HG02981 (cell line): ENCODE results near the gene RGPD8.
A peak's percentile ranks its signal among the peaks of the same experiment; 100 is the strongest.
"Not testable (repeated sequence)": the region's sequence is repeated elsewhere in the genome, so short reads cannot be mapped to it uniquely, and the experiment has no call there.

Experiments
- ATAC-seq: cut with Tn5 transposase; IDR thresholded peaks from one replicate; pipeline ENCODE4 v1.9.1; 2021; ENCODE audit warnings: mild to moderate bottlenecking, moderate library complexity; ENCODE audit not compliant: unreplicated experiment

Gene RGPD8

DNA sequence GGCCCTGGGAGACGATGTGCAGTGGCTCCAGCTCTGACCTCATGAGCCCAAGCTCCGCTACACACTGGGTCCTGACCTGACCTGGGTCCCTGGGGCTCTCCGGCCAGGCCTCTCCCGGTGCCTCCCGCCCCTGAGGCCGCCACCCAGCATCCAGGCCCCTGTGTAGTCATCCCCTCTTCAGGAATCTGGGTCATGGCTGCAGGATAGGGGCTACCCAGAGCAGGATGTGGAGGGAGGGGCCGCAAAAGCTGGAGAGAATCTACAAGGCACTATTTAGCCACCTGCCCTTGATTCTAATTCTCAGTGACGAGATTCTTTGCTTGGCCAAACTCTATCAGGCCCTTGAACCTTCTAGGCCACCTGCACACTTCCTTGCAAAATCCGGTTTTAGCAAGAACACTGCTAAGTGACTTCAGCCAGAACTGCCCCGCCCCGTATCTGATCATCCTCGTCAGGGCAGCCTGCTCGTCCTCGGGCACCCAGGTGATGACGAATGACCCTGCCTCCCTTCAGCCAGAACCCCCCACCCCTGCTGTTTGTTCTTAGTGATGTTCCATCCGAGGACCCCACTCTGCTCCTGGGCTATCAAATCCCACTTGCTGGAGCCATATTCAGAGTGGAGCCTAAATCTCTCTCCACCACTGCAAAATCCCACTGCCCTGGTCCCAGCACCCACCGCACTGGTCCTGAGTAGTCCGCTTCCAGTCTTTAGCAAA, 2.4 kb upstream of the RGPD8 start:
- not testable (repeated sequence) for ATAC-seq

DNA sequence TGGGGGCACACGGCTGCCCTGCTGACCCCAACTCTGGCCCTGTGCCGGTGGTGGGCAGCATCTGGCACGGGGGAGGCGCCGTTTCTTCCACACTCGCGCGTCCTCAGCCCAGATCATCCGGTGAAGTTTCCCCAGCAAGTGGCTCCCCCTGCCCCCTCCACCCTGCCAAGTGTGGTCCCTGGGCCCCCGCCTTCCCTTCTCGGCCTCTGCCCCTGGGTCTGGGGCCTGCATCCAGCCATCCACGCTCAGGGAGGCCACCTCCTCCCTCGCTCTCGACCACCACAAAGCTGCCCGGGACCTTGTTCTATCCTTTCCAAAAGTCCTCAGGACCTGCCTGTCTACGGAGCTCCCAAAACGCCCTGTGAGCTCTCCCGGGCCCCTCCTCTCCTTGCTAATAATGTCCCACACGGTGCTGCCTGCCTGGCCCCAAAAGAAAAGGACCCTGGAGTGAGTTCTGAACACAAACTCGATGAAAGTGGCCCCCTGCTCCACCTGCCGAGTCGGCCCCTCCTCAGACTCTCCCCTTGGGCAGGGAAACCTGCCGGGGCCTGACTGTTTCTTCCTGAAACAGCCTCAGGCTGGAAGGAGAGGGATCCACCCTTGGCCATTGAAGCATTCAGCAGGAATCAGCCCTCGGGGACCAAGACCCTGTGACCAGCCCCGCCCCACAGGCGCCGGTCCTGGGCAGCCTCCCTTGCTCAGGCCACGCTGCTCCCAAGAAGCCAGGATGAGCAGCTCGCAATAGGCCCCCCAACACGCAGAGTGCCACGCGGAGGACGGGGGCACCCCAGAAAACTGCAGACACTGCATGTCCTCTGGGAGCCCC, 1.7 kb upstream of the RGPD8 start:
- ATAC-seq = not testable (repeated sequence)

DNA sequence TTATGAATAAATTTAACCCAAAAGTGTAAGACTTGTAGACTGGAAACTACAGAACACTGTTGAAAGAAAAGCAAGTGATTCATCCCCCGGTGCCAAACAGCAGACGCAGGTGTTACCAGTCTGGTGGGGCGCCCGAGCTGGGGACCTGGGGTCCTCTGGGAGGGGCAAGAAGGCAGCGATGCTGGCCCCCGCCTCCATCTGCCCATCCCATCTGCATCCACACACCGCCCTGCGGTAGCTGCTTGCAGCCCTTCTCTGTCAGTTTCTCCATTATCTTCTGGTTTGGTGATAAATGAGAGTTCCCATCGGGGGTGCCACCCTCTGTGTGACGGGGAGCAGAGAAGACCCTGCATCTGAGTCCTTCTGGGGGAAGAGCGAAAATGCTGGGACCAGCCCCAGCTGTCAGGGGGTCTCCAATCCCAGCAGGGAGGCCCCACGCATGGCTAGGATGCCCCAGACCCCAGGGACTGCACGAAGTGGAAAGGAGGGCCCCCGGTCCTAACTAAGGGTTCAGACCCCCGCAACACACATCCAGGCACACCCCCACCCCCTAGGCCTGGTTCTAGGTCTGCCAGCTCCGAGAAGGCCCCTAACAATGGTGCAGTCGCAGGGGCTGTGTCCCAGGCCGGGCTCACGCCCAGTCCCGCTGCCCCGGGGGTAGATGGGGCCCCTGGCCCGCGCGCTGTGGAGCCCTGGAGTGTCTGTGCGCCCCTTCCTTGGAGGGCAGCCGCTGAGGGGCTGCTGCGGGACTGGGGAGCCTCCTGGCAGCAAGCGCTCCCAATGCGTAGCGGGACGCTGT, 686 bp upstream of the RGPD8 start:
- no peak for ATAC-seq

DNA sequence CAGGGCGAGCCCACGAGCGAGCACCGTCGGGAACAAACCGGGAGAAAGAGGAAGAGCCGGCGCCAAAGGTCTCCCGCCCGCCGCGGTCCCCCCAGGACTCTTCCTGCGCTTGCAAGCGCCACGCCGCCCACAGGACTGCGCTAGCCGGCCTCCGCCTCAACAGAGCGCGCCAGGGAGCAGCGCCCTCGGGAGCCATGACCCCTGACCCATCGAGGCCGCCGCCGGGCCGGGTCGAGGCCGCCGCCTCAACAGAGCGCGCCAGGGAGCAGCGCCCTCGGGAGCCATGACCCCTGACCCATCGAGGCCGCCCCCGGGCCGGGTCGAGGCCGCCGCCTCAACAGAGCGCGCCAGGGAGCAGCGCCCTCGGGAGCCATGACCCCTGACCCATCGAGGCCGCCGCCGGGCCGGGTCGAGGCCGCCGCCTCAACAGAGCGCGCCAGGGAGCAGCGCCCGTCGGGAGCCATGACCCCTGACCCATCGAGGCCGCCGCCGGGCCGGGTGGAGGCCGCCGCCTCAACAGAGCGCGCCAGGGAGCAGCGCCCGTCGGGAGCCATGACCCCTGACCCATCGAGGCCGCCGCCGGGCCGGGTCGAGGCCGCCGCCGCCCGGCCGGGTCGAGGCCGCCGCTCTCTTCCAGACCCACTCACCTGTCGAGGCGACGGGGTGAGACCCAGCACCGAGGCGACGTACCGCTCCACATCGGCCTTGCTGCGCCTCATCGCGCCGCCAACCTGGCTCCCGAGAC, 538 bp downstream of the RGPD8 start:
- ATAC-seq = peak; percentile 28

DNA sequence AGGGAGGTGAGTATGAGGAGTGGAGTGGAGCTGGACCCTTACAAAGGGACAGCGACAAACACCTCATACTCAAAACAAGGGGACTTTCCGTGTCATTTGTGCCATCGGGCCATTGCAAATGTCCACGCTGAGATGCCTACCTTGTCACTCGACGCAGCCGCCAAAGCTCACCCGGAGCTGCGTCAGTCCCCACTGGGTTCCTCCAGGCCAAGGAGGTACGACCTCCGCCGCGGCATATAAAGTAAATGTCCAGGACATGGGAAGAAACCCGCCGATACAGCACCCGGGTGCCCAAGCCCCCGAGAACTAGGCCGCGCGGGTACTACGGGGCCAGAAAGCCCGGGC, 1.1 kb downstream of the RGPD8 start:
- not testable (repeated sequence) for ATAC-seq

DNA sequence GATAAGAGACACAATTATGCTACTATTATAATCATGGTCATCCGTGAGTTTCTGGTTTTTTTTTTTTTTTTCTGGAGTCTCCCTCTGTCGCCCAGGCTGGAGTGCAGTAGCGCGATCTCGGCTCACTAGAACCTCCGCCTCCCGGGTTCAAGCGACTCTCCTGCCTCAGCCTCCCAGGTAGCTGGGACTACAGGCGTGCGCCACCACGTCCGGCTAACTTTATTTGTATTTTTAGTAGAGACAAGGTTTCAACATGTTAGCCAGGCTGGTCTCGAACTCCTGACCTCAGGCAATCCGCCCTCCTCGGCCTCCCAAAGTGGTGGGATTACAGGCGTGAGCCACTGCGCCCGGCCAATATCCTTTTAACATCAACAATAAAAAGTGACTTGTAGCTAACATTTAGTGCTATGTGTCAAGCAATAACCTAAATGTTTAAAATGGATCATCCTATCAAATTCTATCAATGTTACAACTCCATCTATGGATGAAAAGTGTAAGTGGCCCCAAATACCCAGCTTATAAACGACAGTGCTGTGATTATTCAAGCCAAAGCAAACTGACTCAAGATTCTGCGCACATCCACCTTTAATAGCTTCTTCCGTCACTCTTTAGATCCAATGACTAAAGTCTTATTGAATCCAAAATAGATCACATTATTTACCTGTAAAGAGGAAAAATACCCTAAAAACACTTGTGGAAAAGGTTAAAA, 1.7 kb downstream of the RGPD8 start:
- ATAC-seq = not testable (repeated sequence)

DNA sequence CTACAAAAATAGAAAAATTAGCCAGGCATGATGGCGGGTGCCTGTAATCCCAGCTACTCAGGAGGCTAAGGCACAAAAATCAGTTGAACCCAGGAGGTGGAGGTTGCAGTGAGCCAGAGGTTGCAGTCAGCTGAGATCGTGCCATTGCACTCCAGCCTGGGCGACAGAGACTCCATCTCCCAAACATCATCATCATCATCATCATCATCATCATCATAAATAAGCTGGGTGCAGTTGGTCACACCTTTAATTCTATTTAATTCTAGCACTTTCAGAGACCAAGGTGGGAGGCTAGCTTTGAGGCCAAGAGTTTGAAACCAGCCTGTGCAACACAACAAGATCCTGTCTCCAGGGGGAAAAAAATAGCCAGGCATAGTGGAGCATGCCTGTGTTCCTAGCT, 8.9 kb downstream of the RGPD8 start:
- ATAC-seq = not testable (repeated sequence)

DNA sequence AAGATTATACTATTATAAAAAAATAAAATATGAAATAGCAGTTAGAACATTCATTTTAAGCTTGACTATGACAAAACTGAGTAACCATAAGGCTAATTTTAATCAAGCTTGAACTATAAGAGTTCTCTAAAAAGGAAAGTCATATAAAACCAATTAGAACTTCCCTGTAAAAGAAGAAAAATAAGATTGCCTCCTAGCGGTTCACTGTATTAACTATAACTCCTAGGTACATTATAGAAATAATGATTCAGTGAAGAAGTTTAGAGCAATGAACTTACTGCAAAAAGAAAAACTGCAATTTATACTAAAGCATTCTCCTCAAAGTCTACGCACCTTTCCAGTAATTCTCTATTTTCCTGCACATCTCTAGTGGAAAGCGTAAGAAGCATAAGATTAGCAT, 16.6 kb downstream of the RGPD8 start:
- not testable (repeated sequence) for ATAC-seq

DNA sequence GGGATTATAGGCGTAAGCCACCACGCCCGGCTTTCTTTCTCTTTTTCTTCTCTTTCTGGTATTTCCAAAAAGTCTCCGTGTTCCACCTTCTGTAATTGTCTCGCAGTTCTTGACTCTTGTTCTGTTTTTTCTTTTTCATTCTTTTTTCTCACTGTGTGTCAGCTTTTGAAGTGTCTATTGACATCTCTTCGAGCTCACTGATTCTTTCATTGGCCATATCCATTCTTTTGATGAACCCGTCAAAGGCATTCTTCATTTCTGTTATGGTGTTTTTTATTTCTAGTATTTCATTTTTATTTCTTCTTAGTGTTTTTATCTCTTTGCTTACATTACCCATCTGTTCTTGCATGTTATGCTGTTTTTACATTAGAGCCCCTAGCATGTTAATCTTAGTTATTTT, 73.4 kb downstream of the RGPD8 start:
- ATAC-seq = not testable (repeated sequence)

DNA sequence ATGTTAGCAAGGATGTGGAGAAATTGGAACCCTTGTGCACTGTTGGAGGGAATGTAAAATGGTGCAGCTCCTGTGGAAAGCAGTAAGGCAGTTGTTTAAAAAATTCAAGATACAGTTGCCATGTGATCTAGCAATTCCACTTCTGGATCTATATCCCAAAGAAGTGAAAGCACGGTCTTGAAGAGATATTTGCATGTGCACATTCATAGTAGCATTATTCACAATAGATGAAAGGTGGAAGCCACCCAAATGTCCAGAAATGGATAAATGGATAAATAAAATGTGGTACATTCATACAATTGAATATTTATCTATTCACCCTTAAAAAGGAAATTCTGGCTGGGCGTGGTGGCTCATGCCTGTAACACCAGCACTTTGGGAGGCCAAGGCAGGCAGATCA, 79.1 kb downstream of the RGPD8 start:
- ATAC-seq = not testable (repeated sequence)

DNA sequence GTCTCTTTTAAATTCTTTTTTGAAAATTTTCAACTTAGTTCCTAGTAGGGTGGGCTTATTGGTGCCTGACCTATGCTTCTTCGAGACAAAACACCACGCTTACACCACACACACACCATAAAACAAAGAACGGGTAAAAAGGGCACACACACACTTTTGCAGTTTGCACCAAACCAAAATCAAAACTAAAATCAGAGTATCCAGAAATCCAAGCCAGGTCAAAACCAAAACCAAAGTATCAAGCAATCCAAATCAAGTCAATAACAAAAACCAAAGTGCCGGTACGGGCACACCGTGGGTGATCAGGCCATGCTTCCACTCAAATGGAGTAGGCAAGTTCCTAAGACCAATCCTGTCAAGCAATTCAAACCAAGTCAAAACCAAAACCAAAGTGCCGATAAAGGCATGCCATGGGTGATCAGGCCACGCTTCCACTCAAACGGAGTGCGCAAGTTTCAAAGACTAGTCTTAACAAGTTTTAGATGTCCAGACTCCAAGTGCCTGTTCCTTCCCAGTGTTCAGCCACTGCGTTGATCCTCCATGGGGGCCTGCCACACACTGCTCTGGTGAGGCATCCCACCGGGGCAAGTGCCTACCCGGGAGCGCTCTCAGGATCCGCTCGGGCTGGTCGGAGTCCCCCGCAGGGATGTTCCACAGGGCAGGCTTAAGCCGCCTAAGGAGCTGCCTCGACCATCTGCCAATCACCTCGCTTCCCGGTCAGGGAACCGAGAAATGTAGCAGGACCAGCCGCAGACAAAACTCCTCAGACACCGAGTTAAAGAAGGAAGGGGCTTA, 80.4 kb downstream of the RGPD8 start:
- ATAC-seq = not testable (repeated sequence)

DNA sequence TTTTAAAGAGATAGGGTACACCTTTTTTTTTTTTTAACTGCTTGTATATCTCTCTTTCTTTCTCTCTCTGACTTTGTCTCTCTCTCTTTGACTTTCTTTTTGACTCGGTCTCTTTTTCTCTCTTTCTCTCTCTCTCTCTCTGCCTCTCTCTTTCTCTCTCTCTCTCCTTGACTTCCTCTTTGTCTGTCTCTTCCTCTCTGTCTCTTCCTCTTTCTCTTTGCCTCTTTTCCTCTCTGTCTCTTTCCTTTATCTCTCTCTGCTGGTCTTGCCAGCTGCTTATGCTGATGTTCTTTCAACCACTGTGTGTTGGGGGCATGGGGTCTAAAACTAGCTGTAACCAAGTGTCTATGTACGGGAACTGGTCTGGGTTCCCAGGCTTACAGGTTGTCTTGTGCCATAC, 81.2 kb downstream of the RGPD8 start:
- ATAC-seq = not testable (repeated sequence)

DNA sequence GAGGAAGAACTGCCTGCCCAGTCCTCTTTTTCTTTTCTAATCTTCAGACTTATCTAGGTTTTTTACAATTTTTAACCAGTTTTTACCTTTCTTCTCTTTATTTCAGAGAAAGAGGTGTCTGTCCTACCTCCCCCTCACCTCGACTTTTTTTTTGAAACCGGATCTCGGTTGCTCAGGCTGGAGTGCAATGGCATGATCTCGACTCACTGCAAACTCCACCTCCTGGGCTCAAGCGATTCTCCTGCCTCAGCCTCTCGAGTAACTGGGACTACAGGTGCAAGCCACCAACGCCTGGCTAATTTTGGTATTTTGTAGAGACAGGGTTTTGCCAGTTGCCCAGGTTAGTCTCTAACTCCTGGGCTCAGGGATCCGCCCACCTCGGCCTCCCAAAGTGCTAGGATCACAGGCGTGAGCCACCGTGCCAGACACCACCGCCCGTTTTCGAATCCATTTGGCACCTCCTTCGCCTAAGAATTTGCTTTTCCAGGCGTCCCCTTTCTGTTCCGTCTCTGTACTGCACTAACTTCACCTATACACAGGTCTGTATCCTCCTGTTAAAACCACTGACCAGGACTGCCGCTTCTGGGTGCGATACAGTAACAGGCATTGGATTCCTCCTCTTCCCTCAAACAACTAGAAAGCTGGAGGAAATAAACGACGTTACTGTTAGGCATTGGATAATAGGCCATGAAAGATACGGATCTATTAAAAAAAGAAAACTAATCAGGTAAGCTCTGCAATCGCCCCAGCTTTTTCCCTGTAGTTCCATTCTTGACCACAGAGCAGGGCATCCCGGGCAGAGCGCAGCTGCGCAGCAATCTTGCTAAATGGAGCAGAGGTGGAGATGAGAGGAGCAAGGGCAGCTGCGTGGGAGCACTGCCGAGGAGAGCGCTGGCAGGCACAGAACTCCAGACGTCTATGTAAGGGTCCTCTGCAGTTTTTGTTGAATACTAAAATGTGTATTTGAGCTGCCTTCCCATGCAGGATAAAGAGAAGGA, 88.1 kb downstream of the RGPD8 start:
- no peak for ATAC-seq

DNA sequence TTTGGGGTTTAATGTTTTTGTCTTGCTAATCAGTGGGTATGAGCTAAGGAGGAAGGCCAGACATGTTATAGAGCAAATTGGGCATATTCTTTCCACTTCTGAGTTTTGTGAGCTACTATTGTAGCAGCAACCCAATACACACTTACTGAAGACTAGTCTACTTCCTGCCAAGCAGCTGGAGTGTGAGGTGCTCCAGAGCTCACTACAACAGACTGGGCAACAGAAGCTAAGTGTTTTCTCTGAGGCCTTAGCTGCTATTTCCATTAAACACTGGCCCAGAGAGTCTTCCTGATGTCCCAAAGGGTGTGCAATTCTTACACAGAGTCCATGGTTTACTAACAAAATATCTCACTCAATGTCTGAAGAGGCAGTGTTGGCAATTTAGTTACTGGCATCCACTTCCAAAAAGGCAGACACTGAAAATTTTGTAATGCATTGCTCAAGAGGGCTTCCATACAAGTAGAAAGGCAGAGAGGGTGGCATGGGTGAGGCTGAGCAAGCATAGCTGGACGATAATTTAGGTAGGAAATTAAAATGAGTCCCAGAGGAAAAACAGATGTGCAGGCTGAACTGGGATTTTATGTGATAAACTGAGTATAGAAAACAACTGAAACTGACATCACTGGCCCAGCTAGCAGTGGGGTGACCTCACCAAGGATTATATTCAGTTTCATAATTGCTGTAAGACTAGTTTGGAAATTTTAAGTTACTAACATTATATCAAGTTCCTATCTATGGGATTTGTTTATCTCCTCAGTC, 89.4 kb downstream of the RGPD8 start:
- ATAC-seq = peak; percentile 48

DNA sequence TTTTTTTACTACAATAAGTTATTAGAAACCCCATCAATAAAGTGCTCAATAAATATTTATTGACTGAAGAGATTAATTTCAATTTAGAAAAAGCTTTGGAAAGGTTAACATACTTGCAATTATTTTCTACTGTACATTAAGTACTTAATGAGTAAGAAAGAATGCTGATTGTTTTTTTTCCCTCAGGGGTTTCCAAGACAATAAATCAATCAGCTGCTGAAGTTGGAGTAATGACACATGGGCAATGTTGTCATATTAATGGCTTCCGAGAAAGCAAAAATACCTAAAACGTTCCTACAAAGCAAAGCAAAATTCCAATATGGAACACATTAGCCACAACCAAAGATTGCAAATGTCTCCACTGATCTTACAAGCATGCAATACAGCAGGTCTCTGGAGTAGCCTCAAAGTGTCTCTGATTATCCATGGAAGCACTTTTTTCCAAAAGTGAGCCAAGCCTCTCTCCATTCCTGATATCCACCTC, 91.3 kb downstream of the RGPD8 start:
- no peak for ATAC-seq

DNA sequence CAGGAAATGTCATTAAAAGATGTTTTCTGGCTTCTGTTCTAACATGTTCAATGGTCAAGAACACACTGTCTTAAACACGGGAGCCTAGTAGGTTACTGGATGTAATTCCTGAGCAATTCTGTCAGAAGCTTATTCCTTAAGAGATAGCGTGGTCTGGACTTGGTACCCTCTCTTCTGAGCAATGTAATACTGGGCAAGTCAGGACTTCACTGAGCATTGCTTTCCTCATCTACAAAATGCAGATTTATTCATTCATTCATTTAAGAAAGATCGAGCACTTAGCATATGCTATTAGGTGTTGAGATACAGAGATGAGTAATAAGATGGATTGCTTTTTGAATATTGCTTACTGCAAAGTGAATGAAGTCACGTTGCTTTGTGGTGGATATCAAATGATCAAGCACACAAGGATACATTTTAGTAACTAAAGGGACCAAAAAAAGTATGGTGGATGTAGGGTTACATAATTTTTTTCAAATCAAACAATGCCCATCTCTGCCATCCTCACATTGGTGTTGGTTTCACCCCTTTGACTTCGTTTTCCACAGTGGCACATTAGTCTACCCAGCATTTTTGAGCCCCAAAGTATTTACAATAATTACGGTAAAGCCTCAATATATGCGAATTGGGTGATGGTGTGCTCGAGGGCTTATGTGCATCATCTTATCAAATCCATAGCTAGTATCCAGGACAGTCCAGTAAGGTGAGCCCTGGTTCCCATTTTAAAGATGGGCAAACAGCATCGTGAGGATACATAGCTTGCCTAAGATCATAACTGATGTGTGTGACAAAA, 92.8 kb downstream of the RGPD8 start:
- ATAC-seq = no peak

DNA sequence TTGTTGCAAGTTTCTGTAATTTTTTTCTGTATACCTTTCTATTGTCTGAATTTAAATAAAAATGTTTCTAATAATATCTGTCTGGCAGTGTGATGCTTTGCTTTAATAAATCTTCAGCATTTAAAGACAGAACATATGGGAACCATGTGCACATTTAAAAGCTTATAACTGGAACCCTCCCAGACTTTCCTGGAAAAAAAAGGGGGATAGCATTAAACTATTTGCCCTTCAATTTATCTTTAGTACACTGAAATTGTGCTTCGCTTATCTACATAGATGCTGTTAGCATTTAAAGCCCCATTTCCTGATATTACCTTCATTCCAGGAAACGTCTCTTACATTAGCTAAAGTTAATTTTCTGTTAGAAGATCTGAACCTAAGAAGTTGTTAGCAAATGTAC, 93.5 kb downstream of the RGPD8 start:
- no peak for ATAC-seq
